Stomach (tissue), 9 donors: Measurements from ENCODE around the gene MEGF10. TPM values are rescaled to one million over a fixed set of nuclear protein-coding genes. Genes with fewer than 3 reads are reported as not detected.

Experiments
- DNase-seq, 2 donors: peaks; one replicate each; pipeline versions ENCODE4 v3.0.0 to v3.0.0-alpha.2; 2013 to 2019
- H3K27ac ChIP-seq, 5 donors: fragments of 200-600 bp in 4 of 5; sonication (generic) in 4 of 5; one replicate each; pipeline ENCODE4 v1.5.1; 2013 to 2019; ENCODE audit warnings: mild to moderate bottlenecking in 1 of 5, moderate library complexity in 1 of 5
- H3K27me3 ChIP-seq, 3 donors: fragments of 200-600 bp; sonication (generic); one replicate each; pipeline ENCODE4 v1.5.1; 2017 to 2019; ENCODE audit warnings: mixed run types in 1 of 3
- H3K36me3 ChIP-seq, 4 donors: fragments of 200-600 bp; sonication (generic); 1 replicate in 3 of 4; 2 replicates in 1 of 4; pipeline ENCODE4 v1.5.1; 2016 to 2019
- H3K4me1 ChIP-seq, 4 donors: fragments of 200-600 bp; sonication (generic); one replicate each; pipeline ENCODE4 v1.5.1; 2016 to 2019
- H3K4me3 ChIP-seq, 4 donors: fragments of 200-600 bp; sonication (generic) in 3 of 4; one replicate each; pipeline ENCODE4 v1.5.1; 2016 to 2019; ENCODE audit warnings: mild to moderate bottlenecking in 1 of 4
- H3K9me3 ChIP-seq, 4 donors: fragments of 200-600 bp; sonication (generic); one replicate each; pipeline ENCODE4 v1.5.1; 2016 to 2019
- CTCF ChIP-seq, 7 experiments: fragments of 450-650 bp in 4 of 7; fragments of 200-600 bp in 3 of 7; sonication (generic) in 3 of 7; IDR thresholded peaks; one replicate each; pipeline ENCODE4 v1.5.1; 2016 to 2019; ENCODE audit warnings: antibody characterized with exemption in 7 of 7, control low read depth in 2 of 7, mild to moderate bottlenecking in 1 of 7
- EP300 ChIP-seq: sonication (generic); formaldehyde crosslinking; IDR thresholded peaks from one replicate; pipeline ENCODE4 v1.6.1; 2017; ENCODE audit warnings: antibody characterized with exemption
- POLR2A ChIP-seq, 4 donors: fragments of 450-650 bp; IDR thresholded peaks; one replicate each; pipeline ENCODE4 v1.6.1; 2016; ENCODE audit warnings: antibody characterized with exemption in 4 of 4, control low read depth in 2 of 4, mild to moderate bottlenecking in 1 of 4, moderate library complexity in 1 of 4
- POLR2AphosphoS5 ChIP-seq, 3 donors: sonication (generic); formaldehyde crosslinking; IDR thresholded peaks; one replicate each; pipeline ENCODE4 v1.6.1; 2016; ENCODE audit warnings: antibody characterized with exemption in 3 of 3
- WGBS, 5 donors: extraction: QIAGEN DNeasy Blood & Tissue Kit in 3 of 5; methylation state at CpG; one replicate each; pipeline versions ENCODE4 v1.1.5 to v1.1.7; 2013 to 2018; 5-methylcytosine and 5-hydroxymethylcytosine counted together
- intact Hi-C: fragments of 100-400 bp; cut with DNase I; formaldehyde crosslinking; loops from one replicate; pipeline ENCODE4 v1.15.1; 2023; ENCODE audit warnings: low total_unique reads
- polyA plus RNA-seq, 3 donors: library from polyadenylated mRNA; stranded (reverse); fragments of 200-250 nt; gene quantifications; one replicate each; pipeline ENCODE4 v1.2.3, GENCODE V29; 2013
- total RNA-seq, 5 donors: library from RNA; depleted of rRNA; stranded (reverse); fragments of >200 nt; gene quantifications; one replicate each; pipeline versions ENCODE4 v1.1.0 to v1.2.3, GENCODE V29; 2014 to 2016
- donor health status: healthy with polysubstance abuse.
- donor health status: Bipolar disorder and iron deficiency.
- donor health status: healthy.

MEGF10 gene
- total and polyA plus RNA-seq, 8 donors = under 0.01 to 2.0 (median 0.05) TPM; not detected in 5

GRCh38 chr5:127412698-127413097 is 122.1 kb downstream of the MEGF10 start:
- Histone ChIP-seq H3K9me3 (no peaks in the 10 kb centered on the region), H3K27ac (no peak overlapping the region), H3K4me3 (no peak overlapping the region), H3K4me1 (peaks cover 0 to 3% (median 0%) of the 10 kb centered on the region in 4 donors), H3K36me3 (no peaks in the 10 kb centered on the region), H3K27me3 (no peaks in the 10 kb centered on the region)
- no peak for TF ChIP-seq POLR2AphosphoS5 (IDR thresholded peaks at IDR 0.05)
- TF ChIP-seq POLR2A (IDR thresholded peaks at IDR 0.05) = no peak
- no peak for TF ChIP-seq CTCF (IDR thresholded peaks at IDR 0.05)
- no peak for TF ChIP-seq EP300
- no peak for DNase-seq
- intact Hi-C loops = no loop called here
- WGBS, 5 donors = 93 to 98% (median 96%) methylated on average over 3 of the region's 3 CpGs

- Histone ChIP-seq H3K27me3 (no peaks in the 10 kb centered on the region), H3K36me3 (no peaks in the 10 kb centered on the region), H3K4me3 (no peak overlapping the region), H3K27ac (no peak overlapping the region), H3K9me3 (no peaks in the 10 kb centered on the region), H3K4me1 (peaks cover 0 to 11% (median 0%) of the 10 kb centered on the region in 4 donors)
- no peak for TF ChIP-seq CTCF (IDR thresholded peaks at IDR 0.05)
- TF ChIP-seq POLR2AphosphoS5 (IDR thresholded peaks at IDR 0.05) = no peak
- TF ChIP-seq EP300 = no peak
- no peak for TF ChIP-seq POLR2A (IDR thresholded peaks at IDR 0.05)
- 79 to 84% (median 83%) methylated on average over 2 of the region's 2 CpGs for WGBS, 5 donors
- intact Hi-C loops = no loop called here
- no peak for DNase-seq
These were observed 124.4 kb downstream of the MEGF10 start for GRCh38 chr5:127415034-127415433.

GRCh38 chr5:127416906-127417305 is 126.3 kb downstream of the MEGF10 start:
- DNase-seq = no peak
- Histone ChIP-seq H3K27ac (no peak overlapping the region), H3K36me3 (no peaks in the 10 kb centered on the region), H3K4me1 (peaks cover 0 to 8% (median 0%) of the 10 kb centered on the region in 4 donors), H3K27me3 (no peaks in the 10 kb centered on the region), H3K9me3 (no peaks in the 10 kb centered on the region), H3K4me3 (no peak overlapping the region)
- intact Hi-C loops = no loop called here
- no peak for TF ChIP-seq POLR2AphosphoS5 (IDR thresholded peaks at IDR 0.05)
- no peak for TF ChIP-seq CTCF (IDR thresholded peaks at IDR 0.05)
- no peak for TF ChIP-seq POLR2A (IDR thresholded peaks at IDR 0.05)
- TF ChIP-seq EP300 = no peak
- 85 to 100% (median 95%) methylated on average over 4 of the region's 4 CpGs for WGBS, 5 donors

GRCh38 chr5:127417528-127417927 is 126.9 kb downstream of the MEGF10 start:
- Histone ChIP-seq H3K4me1 (peaks cover 0 to 8% (median 0%) of the 10 kb centered on the region in 4 donors), H3K27ac (no peak overlapping the region), H3K9me3 (no peaks in the 10 kb centered on the region), H3K27me3 (no peaks in the 10 kb centered on the region), H3K4me3 (no peak overlapping the region), H3K36me3 (no peaks in the 10 kb centered on the region)
- no peak for TF ChIP-seq EP300
- TF ChIP-seq CTCF (IDR thresholded peaks at IDR 0.05) = no peak
- TF ChIP-seq POLR2A (IDR thresholded peaks at IDR 0.05) = no peak
- TF ChIP-seq POLR2AphosphoS5 (IDR thresholded peaks at IDR 0.05) = no peak
- no peak for DNase-seq
- intact Hi-C loops = no loop called here
- 44 to 67% (median 63%) methylated on average over 2 of the region's 2 CpGs for WGBS, 5 donors
